NCI-H510A treated with DMSO at 0.1 percent for 48 hours (cell line): ENCODE data around the gene USP9Y.
"Not testable (repeated sequence)": the region's sequence is repeated elsewhere in the genome, so short reads cannot be mapped to it uniquely, and the experiment has no call there.

Source experiments
- DNase-seq: peaks from one replicate; lab custom pipeline; 2025; lab: John Stamatoyannopoulos, UW

Gene USP9Y

GRCh38 chrY:12701181-12701695, at the start of gene USP9Y:
TSS of gene USP9Y (plus strand) at chrY:12701231. CDS start at chrY:12709448, 8,217 bp downstream.
- DNase-seq, result no peak

DNA sequence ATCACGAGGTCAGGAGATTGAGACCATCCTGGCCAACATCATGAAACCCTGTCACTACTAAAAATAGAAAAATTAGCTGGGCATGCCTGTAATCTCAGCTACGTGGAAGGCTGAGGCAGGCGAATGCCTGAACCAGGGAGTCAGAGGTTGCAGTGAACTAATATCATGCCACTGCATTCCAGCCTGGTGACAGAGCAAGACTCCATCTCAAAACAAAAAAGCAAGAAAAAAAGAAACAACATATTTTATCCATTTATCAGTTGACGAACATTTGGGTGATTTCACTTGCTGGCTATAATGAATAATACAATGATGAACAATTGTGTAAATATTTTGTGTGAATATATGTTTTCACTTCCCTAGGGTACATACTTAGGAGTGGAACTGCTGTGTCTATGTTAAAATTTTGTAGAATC, 49.4 kb upstream of the USP9Y start:
- no peak for DNase-seq

GRCh38 chrY:12661745-12662681, 39.0 kb upstream of the USP9Y start:
- no peak for DNase-seq

GRCh38 chrY:12662745-12663591, 38.1 kb upstream of the USP9Y start:
- no peak for DNase-seq

DNA sequence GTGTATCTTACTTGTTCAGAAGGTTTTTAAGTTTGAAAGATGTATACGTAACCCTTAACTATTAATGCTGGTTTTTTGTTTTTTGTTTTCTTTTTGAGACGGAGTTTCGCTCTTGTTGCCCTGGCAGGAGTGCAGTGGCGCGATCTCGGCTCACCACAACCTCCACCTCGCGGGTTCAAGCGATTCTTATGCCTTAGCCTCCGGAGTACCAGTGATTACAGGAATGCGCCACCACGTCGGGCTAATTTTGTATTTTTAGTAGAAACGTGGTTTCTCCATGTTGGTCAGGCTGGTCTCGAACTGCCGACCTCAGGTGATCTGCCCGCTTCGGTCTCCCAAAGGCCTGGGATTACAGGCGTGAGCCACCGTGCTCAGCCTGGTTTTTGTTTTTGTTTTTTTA, 37.2 kb upstream of the USP9Y start:
- not testable (repeated sequence) for DNase-seq

- no peak for DNase-seq
These were observed 22.9 kb upstream of the USP9Y start for GRCh38 chrY:12678111-12678510.

DNA sequence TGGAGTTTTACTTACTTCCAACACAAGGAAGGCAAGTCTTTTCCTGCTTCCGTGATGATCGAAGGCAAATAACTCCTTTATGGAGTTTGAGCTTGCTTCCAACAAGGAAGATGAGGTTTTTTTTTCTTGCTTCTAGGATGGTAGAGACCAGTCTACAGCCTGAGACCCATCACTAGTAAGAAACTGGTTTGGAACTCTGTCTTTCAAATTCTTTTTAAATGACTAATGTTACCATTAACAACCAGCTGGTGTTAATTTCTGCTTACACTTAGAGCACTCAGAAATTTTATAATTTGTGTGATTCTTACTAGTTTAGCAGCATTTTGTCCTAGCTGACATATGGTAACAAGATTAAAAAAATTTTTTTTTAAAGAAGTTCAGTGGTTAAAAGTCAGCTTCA, 19.5 kb upstream of the USP9Y start:
- DNase-seq, result no peak

DNA sequence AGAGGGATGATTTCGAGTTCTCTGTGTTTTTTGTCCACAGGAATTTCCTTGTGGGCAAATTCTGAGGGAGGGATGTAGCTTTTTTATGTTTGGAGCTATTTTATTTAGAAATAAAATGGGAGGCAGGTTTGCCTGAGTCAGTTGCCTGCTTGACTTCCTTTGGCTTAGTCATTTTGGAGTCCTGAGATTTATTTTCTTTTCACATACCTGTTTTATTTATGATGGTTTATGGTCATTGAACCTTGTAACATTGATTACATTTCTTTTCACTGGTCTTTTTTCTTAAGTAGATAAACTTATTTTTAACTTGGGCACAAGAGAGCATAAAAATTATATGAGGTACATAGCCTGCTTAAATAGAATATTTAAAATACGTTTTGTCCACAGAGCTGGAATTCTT, 12.7 kb upstream of the USP9Y start:
- DNase-seq, result no peak

DNA sequence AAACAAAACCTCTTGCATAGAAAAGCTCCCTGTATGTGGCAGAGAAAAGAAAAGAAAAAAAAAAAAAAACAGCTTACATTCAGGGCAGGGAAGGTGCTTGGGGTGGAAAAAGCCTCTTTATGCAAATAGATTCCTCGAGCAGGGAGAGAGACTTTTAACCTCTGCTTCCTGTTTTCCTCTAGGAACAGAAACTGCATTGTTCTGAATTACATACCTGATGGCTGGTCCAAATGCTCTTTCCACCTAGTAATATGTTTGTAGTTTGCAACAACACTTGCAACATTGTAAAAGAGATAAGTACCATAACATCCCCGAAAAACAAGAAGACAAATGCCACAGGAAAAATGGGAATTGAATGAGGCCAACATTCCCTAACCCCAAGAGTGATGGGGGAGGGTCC, 944 bp upstream of the USP9Y start:
- no peak for DNase-seq

DNA sequence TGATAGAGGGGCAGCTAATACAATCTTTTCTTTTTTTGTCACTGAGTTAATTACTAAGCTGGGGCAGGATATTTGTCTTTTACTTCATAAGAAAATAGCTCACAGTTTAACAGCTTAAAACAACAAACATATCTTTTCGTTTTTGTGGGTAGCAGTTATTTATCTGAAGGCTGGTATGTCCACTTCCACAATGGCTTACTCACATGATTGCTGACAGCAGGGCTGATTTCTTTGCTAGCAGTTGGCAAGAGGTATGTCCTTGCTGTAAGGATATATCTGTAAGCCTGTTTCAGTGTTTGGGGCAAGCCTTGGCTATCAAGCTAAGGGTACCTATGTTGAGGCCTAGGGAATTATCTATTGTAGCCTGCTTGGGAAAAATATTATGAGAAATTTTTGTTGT, 1.1 kb downstream of the USP9Y start:
- DNase-seq, result no peak

GRCh38 chrY:12710460-12710859, 9.4 kb downstream of the USP9Y start:
- DNase-seq, result no peak

- no peak for DNase-seq
These were observed 14.3 kb downstream of the USP9Y start for GRCh38 chrY:12715376-12715775.

DNA sequence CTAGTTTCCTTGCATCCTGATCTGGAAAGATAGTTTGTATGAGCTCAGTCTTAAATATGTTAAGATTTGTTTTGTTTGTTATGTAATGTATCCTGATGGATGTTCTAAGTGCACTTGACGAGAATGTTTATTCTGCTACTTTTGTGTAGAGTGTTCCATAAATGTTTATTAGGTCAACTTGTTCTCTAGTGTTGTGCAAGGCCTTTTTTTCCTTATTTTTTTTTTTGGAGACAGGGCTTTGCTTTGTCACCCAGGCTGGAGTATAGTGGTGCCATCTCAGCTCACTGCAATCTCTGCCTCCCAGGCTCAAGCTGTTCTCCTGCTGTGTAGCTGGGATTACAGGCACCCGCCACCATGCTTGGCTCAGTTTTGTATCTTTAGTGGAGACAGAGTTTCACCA, 28.7 kb downstream of the USP9Y start:
- no peak for DNase-seq

DNA sequence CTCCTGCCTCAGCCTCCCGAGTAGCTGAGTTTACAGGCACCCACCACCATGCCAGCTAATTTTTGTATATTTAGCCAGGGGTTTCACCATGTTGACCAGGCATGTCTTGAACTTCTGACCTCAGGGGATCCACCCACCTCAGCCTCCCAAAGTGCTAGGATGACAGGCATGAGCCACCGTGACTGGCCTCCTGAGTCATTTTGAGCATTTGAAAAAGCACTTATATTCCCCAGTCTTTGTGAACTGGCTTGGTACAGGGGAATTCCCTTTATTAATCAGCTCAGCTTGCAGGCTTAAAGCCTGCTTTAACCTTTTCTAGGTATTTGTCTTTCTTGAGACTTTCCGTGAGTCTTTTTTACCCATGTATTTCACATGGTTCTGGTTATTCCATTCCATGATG, 32.6 kb downstream of the USP9Y start:
- no peak for DNase-seq

- no peak for DNase-seq
These were observed 33.0 kb downstream of the USP9Y start for GRCh38 chrY:12734051-12734450.

DNA sequence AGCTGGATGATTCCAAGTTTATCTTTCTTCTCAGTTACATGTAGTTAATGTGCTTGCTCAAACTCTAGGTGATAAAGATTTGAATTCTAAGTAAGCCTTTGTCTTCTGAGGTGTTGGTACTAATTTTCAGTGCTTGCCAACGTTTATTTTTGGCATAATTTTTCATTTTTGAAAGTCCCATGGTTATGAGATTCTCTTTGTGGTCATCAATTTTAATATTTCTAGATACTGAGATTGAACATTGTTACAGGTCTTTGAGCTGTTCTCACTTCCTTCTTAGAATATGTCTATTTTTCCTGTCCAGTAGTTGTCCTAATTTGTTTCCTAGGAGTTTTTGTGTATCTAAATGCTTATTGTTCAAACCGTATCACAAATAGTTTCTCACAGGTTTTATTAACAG, 40.4 kb downstream of the USP9Y start:
- no peak for DNase-seq

DNA sequence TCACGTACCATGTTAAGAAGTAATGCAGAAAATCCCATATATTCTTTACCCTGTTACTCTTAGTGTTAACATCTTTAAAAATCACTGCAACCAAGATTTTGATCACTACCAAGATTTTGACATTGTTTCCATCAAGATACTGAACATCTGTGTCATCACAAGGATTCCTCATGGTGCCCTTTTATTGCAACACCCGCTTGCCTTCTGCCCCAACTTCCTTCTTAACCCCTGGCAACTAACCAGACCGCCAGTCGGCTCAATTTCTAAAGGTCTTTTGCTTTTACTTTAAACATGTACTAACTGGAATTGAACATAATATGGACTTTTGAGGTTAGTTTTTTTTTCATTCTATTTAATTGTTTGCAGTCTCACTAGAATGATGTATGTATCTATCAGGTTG, 41.7 kb downstream of the USP9Y start:
- no peak for DNase-seq

DNA sequence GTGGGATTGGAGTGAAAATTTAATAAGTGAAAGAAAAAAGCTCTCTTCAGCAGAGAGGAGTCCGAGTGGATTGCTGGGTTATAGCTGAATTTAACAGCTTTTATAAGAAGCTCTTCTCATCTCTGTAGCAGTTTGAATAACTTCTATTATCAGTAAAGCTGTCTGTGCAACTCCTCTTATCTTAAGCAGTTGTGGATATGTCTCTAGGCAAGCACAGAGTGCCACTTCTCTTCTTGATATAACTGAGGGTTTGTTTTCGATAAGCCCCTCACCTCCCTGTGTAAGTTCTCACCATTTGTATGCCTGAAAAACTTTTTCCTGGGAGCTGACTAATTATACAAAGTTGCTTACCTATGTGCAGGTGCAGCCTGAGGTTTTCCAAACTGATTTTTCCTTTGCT, 43.1 kb downstream of the USP9Y start:
- no peak for DNase-seq

DNA sequence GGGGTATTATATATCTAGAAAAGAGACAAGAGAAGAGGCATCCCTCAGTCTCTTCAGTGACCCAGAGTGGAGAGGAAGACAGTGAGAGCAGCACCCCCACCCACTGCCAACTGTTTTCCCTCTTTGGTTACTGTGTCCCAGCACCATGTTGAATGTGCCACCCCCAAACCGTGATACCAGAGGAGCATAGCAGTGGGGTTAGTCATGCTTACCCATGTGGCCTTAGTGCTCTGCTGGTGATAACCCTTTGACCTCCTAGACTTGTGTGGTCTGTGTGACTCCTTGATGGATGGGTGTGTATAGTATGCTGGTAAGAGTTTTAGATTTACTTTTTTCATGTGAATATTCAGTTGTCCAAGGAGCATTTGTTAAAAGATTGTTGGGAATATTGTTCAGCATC, 48.3 kb downstream of the USP9Y start:
- no peak for DNase-seq

GRCh38 chrY:12752856-12753255, 51.8 kb downstream of the USP9Y start:
- no peak for DNase-seq

- DNase-seq, result no peak
These were observed 55.0 kb downstream of the USP9Y start for GRCh38 chrY:12756021-12756420.

GRCh38 chrY:12765976-12766375, 64.9 kb downstream of the USP9Y start:
- DNase-seq, result no peak

DNA sequence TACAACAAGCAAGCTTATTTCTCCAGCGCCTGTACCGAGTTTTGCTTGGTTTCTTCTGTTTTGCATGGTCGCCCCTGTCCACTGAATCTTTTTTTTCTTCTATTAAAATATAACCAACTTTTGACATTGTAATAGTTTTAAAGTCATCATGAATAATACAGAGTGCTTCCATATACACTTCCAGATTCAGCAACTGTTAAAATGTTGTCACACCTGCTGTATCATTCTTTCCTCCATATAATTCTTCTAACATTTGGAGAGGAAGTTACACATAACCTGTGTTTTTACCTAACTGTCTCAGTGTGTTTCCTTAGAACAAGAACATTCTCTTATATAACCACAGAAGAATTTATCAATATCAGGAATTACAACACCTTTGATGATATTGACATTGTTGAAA, 83.5 kb downstream of the USP9Y start:
- no peak for DNase-seq
